ENCODE data around the gene SP100. TPM values are rescaled to one million over a fixed set of nuclear protein-coding genes. Genes with fewer than 3 reads are reported as not detected.

SP100 gene
- total and polyA plus RNA-seq, 9 donors: 13.9 to 23.6 (median 18.0) TPM

DNA sequence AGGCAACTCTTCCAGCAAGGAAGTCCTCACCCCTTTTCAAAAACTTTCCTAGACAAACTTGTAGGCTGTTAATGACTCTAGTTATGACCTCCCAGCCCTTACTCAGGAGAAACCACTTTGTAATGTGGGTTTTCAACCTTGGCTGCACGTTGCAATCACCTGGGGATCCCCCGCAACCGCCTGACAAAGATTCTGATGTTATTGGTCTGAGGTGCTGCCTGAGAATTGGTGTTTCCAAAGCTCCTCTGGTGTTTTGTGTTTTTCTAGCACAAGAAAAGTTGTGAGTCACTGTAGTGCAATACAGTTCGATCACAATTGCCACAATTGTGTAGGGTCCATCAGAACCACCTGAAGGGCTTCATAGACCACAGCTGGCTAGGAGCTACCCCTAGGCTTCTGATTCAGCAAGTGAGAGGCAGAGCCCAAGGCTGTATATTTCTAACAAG lies 121.6 kb downstream of the SP100 start:
- no peak overlapping the region for H3K27ac ChIP-seq (ENCODE audit: low read length)
- WGBS (ENCODE audit: insufficient coverage): 58% methylated on average over 4 of the region's 4 CpGs
- no peak for DNase-seq
- no peaks in the 10 kb centered on the region for H3K4me1 ChIP-seq (ENCODE audit: control insufficient read depth, insufficient read depth, low read length)
- no peak overlapping the region for H3K4me3 ChIP-seq (ENCODE audit: low read length)
- no peaks in the 10 kb centered on the region for H3K27me3 ChIP-seq (ENCODE audit: control insufficient read depth, insufficient read depth, low read length)
- H3K36me3 ChIP-seq (ENCODE audit: control insufficient read depth, insufficient read depth, low read length): peaks cover 9% of the 10 kb centered on the region
- no peaks in the 10 kb centered on the region for H3K9me3 ChIP-seq (replicated peaks; ENCODE audit: control insufficient read depth, low read depth, low read length)

DNA sequence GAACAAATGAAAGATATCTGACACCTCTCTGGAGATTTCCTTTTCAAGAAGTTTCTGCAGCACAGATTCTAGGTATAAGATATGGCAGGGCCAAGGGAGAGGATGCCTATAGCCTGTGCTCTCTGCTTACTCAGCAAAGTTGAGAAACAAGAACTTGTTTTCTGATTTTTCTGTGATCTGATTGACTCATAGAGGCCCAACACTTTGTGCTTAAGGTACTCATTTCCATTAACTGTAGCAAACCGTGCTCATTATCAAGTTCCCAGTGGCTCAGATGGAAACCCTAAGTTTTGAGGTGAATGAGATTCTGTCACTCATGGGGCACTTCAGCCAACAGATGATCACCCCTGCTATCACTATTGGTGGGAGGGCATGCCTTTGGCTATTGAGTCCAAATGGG lies 124.3 kb downstream of the SP100 start:
- Histone ChIP-seq H3K27ac (ENCODE audit: low read length) (no peak overlapping the region), H3K9me3 (replicated peaks; ENCODE audit: control insufficient read depth, low read depth, low read length) (no peaks in the 10 kb centered on the region), H3K4me3 (ENCODE audit: low read length) (no peak overlapping the region), H3K36me3 (ENCODE audit: control insufficient read depth, insufficient read depth, low read length) (peaks cover 9% of the 10 kb centered on the region), H3K27me3 (ENCODE audit: control insufficient read depth, insufficient read depth, low read length) (no peaks in the 10 kb centered on the region), H3K4me1 (ENCODE audit: control insufficient read depth, insufficient read depth, low read length) (no peaks in the 10 kb centered on the region)
- no CpG with 5 or more reads among the region's 1 CpG for WGBS (ENCODE audit: insufficient coverage)
- DNase-seq: no peak

DNA sequence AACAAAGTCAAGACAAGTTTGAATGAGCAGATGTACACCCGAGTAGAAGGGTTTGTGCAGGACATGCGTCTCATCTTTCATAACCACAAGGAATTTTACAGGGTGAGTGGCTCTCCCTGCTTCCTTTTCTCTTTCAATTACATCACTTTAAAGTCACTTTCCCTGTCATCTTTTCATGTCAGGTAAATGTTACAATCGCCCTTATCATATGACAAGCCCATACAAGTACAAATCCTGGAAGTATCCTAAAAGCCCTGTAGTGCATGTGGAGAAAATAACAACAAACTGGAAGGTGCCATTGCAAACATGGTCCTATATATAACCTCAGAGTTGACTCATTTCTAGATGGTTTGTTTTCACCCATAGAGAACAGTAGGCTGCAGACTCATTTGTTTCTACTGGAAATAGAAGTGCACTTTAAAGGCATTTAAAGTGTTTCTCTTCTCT lies 126.0 kb downstream of the SP100 start:
- no peaks in the 10 kb centered on the region for H3K27me3 ChIP-seq (ENCODE audit: control insufficient read depth, insufficient read depth, low read length)
- no peaks in the 10 kb centered on the region for H3K9me3 ChIP-seq (replicated peaks; ENCODE audit: control insufficient read depth, low read depth, low read length)
- no peak for DNase-seq
- no peak overlapping the region for H3K4me3 ChIP-seq (ENCODE audit: low read length)
- H3K4me1 ChIP-seq (ENCODE audit: control insufficient read depth, insufficient read depth, low read length): no peaks in the 10 kb centered on the region
- H3K27ac ChIP-seq (ENCODE audit: low read length): no peak overlapping the region
- 71% methylated on average over 1 of the region's 3 CpGs for whole genome bisulfite sequencing (ENCODE audit: insufficient coverage)
- peaks cover 9% of the 10 kb centered on the region for H3K36me3 ChIP-seq (ENCODE audit: control insufficient read depth, insufficient read depth, low read length)

DNA sequence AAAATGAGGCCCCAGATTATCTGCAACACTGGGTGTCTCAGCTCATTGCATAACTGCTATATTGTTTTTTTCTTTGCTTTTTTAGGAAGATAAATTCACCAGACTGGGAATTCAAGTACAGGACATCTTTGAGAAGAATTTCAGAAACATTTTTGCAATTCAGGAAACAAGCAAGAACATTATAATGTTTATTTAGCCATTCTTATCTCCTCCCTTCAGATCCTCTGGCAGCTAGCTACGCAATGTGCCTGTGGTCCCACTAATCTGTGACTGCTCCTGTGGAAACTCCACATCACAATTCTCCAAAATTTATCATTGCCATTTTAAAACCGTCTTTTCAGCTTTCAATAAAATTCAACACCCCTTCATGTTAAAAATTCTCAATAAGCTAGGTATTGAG lies 126.8 kb downstream of the SP100 start:
- no peaks in the 10 kb centered on the region for H3K9me3 ChIP-seq (replicated peaks; ENCODE audit: control insufficient read depth, low read depth, low read length)
- DNase-seq: no peak
- H3K27ac ChIP-seq (ENCODE audit: low read length): no peak overlapping the region
- H3K27me3 ChIP-seq (ENCODE audit: control insufficient read depth, insufficient read depth, low read length): no peaks in the 10 kb centered on the region
- 86% methylated on average over 1 of the region's 2 CpGs for WGBS (ENCODE audit: insufficient coverage)
- no peak overlapping the region for H3K4me3 ChIP-seq (ENCODE audit: low read length)
- H3K4me1 ChIP-seq (ENCODE audit: control insufficient read depth, insufficient read depth, low read length): no peaks in the 10 kb centered on the region
- peaks cover 9% of the 10 kb centered on the region for H3K36me3 ChIP-seq (ENCODE audit: control insufficient read depth, insufficient read depth, low read length)

DNA sequence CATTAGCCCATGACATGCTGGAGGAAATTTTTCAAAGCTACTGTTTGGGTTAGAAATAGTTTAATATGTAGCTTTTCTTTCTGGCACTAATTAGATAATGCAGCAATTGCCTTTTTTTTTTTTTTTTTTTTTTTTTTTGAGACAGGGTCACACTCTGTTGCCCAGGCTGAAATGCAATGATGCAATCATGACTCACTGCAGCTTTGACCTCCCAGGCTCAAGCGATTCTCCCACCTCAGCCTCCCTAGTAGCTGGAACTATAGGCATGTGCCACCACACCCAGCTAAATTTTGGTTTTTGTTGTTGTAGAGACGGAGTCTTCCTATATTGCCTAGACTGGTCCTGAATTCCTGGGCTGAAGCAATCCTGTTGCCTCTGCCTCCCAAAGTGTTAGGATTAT lies 136.2 kb downstream of the SP100 start:
- no peaks in the 10 kb centered on the region for H3K4me1 ChIP-seq (ENCODE audit: control insufficient read depth, insufficient read depth, low read length)
- no peak overlapping the region for H3K27ac ChIP-seq (ENCODE audit: low read length)
- H3K36me3 ChIP-seq (ENCODE audit: control insufficient read depth, insufficient read depth, low read length): no peaks in the 10 kb centered on the region
- H3K27me3 ChIP-seq (ENCODE audit: control insufficient read depth, insufficient read depth, low read length): no peaks in the 10 kb centered on the region
- WGBS (ENCODE audit: insufficient coverage): no CpG with 5 or more reads among the region's 2 CpGs
- H3K9me3 ChIP-seq (replicated peaks; ENCODE audit: control insufficient read depth, low read depth, low read length): peaks cover 2% of the 10 kb centered on the region
- no peak for DNase-seq
- H3K4me3 ChIP-seq (ENCODE audit: low read length): no peak overlapping the region

DNA sequence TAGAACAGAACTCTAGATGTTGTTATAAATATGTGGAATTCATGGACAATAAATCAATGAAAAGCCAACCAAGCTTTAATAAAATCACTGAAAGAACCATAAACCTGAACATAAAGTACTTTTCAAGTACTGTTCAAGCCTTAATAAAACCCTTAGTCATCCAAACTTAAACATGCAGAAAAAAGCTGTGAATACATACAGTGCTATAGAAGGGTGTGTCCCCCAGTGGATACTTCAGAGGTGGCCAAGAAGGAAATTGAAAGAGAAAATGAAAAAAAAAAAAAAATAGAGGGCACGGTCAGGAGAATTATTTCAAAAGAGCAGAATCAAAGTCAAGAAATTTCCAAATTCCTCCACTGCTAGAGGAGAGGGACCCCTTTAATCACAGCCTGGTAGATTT lies 141.1 kb downstream of the SP100 start:
- H3K4me3 ChIP-seq (ENCODE audit: low read length): no peak overlapping the region
- no peak for DNase-seq
- WGBS (ENCODE audit: insufficient coverage): no CpG with 5 or more reads among the region's 1 CpG
- H3K9me3 ChIP-seq (replicated peaks; ENCODE audit: control insufficient read depth, low read depth, low read length): peaks cover 2% of the 10 kb centered on the region
- no peak overlapping the region for H3K27ac ChIP-seq (ENCODE audit: low read length)
- no peaks in the 10 kb centered on the region for H3K36me3 ChIP-seq (ENCODE audit: control insufficient read depth, insufficient read depth, low read length)
- no peaks in the 10 kb centered on the region for H3K27me3 ChIP-seq (ENCODE audit: control insufficient read depth, insufficient read depth, low read length)
- H3K4me1 ChIP-seq (ENCODE audit: control insufficient read depth, insufficient read depth, low read length): no peaks in the 10 kb centered on the region

DNA sequence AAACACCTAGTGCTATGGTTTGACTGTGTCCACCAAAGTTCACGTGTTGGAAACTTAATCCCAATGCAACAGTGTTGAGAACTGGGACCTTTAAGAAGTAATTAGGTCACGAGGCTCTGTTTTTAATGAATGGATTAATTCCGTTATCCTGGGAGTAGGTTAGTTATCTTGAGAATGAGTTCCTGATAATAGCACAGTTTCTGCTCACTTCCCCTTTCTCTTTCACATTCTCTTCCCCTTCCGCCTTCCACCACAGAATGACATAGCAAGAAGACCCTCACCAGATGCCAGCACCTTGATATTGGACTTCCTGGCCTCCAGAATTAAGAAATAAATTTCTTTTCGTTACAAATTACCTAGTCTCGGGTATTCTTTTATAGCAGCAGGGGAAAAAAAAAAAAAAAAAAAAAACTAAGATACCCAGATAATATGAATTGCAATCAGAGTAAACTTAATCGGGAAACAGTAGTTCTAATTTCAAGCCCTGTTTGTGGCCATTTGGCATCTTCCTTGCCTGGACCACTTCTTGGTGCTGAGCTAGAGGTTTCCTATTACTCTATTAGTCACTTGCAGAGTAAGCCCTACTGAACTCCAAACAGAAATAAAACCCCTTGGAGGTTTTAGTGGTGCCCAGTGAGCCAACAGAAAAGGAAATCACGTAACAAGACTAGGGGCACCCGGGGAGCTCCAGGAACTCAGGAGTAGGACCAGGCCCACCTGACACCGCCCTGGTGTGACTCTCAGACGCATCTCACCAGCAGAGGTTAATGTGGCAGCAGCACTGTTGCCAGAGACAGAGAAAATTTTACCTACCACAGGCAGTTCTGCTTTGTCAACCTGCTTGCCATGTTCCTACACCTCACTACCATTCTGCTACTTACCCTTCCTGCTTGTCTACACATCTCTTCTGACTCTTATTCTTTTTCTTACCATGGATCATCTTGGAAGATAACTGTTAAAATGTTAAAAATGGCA lies 149.1 kb downstream of the SP100 start:
- no peaks in the 10 kb centered on the region for H3K27me3 ChIP-seq (ENCODE audit: control insufficient read depth, insufficient read depth, low read length)
- DNase-seq: peak; percentile 18
- 71% methylated on average over 6 of the region's 11 CpGs for WGBS (ENCODE audit: insufficient coverage)
- no peaks in the 10 kb centered on the region for H3K9me3 ChIP-seq (replicated peaks; ENCODE audit: control insufficient read depth, low read depth, low read length)
- no peak overlapping the region for H3K4me3 ChIP-seq (ENCODE audit: low read length)
- H3K27ac ChIP-seq (ENCODE audit: low read length): no peak overlapping the region
- no peaks in the 10 kb centered on the region for H3K4me1 ChIP-seq (ENCODE audit: control insufficient read depth, insufficient read depth, low read length)
- no peaks in the 10 kb centered on the region for H3K36me3 ChIP-seq (ENCODE audit: control insufficient read depth, insufficient read depth, low read length)

DNA sequence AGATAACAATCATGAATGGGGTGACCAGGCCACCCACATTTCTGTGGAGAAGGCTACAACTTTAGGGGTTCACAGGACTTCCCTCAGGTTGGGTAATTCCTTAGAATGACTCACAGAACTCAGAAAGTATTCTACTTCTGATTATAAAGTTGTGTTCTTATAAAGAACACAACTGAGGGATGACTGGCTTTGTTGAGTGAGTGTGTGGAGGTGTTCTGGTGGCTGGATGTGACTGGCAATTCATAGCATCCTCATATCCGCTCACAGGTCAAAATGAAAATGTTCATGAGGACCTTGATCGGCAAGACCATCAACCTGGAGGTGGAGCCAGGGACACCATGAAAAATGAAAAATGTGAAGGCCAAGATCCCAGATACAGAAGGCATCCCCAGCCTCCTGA lies 153.3 kb downstream of the SP100 start:
- no peaks in the 10 kb centered on the region for H3K36me3 ChIP-seq (ENCODE audit: control insufficient read depth, insufficient read depth, low read length)
- H3K27ac ChIP-seq (ENCODE audit: low read length): no peak overlapping the region
- H3K9me3 ChIP-seq (replicated peaks; ENCODE audit: control insufficient read depth, low read depth, low read length): peaks cover 2% of the 10 kb centered on the region
- no peak overlapping the region for H3K4me3 ChIP-seq (ENCODE audit: low read length)
- no peaks in the 10 kb centered on the region for H3K4me1 ChIP-seq (ENCODE audit: control insufficient read depth, insufficient read depth, low read length)
- WGBS (ENCODE audit: insufficient coverage): 95% methylated on average over 2 of the region's 2 CpGs
- DNase-seq: no peak
- H3K27me3 ChIP-seq (ENCODE audit: control insufficient read depth, insufficient read depth, low read length): no peaks in the 10 kb centered on the region

DNA sequence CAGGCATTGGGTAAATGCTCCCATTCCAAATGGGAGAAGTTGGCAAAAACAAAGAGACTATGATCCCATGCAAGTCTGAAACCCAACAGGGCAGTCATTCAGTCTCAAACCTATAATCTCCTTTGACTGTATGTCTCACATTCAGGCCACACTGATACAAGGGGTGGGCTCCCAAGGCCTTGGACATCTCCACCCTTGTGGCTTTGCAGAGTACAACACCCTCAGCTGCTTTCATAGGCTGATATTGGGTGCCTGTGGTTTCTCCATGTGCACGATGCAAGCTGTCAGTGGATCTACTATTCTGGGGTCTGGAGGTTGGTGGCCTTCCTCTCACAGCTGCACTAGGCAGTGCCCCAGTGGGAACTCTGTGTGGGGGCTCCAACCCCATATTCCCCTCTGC lies 155.0 kb downstream of the SP100 start:
- Histone ChIP-seq H3K4me1 (ENCODE audit: control insufficient read depth, insufficient read depth, low read length) (no peaks in the 10 kb centered on the region), H3K9me3 (replicated peaks; ENCODE audit: control insufficient read depth, low read depth, low read length) (peaks cover 2% of the 10 kb centered on the region), H3K4me3 (ENCODE audit: low read length) (no peak overlapping the region), H3K27ac (ENCODE audit: low read length) (no peak overlapping the region), H3K27me3 (ENCODE audit: control insufficient read depth, insufficient read depth, low read length) (no peaks in the 10 kb centered on the region), H3K36me3 (ENCODE audit: control insufficient read depth, insufficient read depth, low read length) (no peaks in the 10 kb centered on the region)
- no peak for DNase-seq
- WGBS (ENCODE audit: insufficient coverage): 86% methylated on average over 1 of the region's 1 CpG

DNA sequence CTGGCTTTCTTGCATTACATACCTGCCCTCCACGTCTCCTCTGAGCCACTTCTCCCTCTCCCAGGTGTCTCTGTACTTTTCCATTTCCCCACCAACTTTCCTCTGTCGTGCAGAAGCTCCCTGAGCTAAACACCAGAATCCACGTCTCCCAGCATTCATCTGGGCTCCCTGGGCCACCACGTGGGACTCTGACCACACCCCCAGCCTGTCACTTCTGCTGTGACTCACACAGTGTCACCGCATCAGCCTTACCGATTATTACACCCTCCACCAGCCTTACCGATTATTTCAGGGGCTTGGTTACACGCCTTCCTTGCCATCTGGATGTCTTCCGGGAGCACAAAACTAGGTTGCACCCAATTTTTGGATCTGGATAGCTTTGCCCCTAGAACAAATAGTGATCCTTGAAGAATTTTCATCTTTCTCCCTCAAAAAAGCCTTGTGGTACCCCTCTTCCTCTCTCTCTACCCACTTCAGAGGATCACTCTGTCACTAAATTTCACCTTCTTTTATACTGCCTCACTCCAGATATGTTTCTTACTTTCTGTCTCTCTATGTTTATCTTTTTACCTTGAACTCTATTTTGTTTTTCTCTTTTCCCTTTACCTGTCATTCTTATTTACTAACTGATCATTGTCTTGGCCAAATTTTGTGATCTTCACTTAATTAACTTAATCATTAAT lies 159.8 kb downstream of the SP100 start:
- Histone ChIP-seq H3K4me3 (ENCODE audit: low read length) (no peak overlapping the region), H3K36me3 (ENCODE audit: control insufficient read depth, insufficient read depth, low read length) (no peaks in the 10 kb centered on the region), H3K9me3 (replicated peaks; ENCODE audit: control insufficient read depth, low read depth, low read length) (peaks cover 2% of the 10 kb centered on the region), H3K4me1 (ENCODE audit: control insufficient read depth, insufficient read depth, low read length) (no peaks in the 10 kb centered on the region), H3K27ac (ENCODE audit: low read length) (no peak overlapping the region), H3K27me3 (ENCODE audit: control insufficient read depth, insufficient read depth, low read length) (no peaks in the 10 kb centered on the region)
- 68% methylated on average over 9 of the region's 9 CpGs for WGBS (ENCODE audit: insufficient coverage)
- DNase-seq: no peak
